Calu3 (cell line): ENCODE data around the gene LRP2. TPM values are rescaled to one million over a fixed set of nuclear protein-coding genes. Genes with fewer than 3 reads are reported as not detected.

Source experiments
- BruUV-seq: library from RNA; stranded (reverse); fragments of 400-500 nt; replicated peaks from 2 replicates; lab custom pipeline; 2021; lab: Mats Ljungman, UMichigan
- CTCF ChIA-PET: fragments of 300-600 bp; sonication (Branson Sonifier 250); formaldehyde crosslinking; loops from one replicate; lab custom pipeline; 2022; ENCODE audit warnings: antibody characterized with exemption; lab: Charles Lee
- DNase-seq: peaks from one replicate; pipeline ENCODE4 v3.0.0; 2022
- H3K27ac Mint-ChIP-seq: one replicate; pipeline ENCODE4 v1.8.0; 2022; ENCODE audit warnings: mixed read lengths; ENCODE audit not compliant: unreplicated experiment
- H3K27me3 Mint-ChIP-seq: one replicate; pipeline ENCODE4 v1.8.0; 2022; ENCODE audit warnings: mixed read lengths; ENCODE audit not compliant: unreplicated experiment
- H3K36me3 Mint-ChIP-seq: one replicate; pipeline ENCODE4 v1.8.0; 2022; ENCODE audit warnings: mild to moderate bottlenecking, moderate library complexity, mixed read lengths; ENCODE audit not compliant: insufficient read depth, unreplicated experiment
- H3K4me1 Mint-ChIP-seq: one replicate; pipeline ENCODE4 v1.8.0; 2022; ENCODE audit warnings: mild to moderate bottlenecking, low read depth, mixed read lengths; ENCODE audit not compliant: unreplicated experiment
- H3K4me3 Mint-ChIP-seq: one replicate; pipeline ENCODE4 v1.8.0; 2022; ENCODE audit warnings: mild to moderate bottlenecking, low read depth, moderate library complexity, mixed read lengths; ENCODE audit not compliant: unreplicated experiment
- H3K9me3 Mint-ChIP-seq: one replicate; pipeline ENCODE4 v1.8.0; 2022; ENCODE audit warnings: low read depth, mixed read lengths; ENCODE audit not compliant: unreplicated experiment
- intact Hi-C: fragments of 100-400 bp; cut with micrococcal nuclease; formaldehyde crosslinking; loops from one replicate; pipeline ENCODE4 v1.10.0; 2022; ENCODE audit not compliant: unreplicated experiment
- total RNA-seq: library from RNA; stranded (reverse); gene quantifications from 2 replicates; pipeline ENCODE4 v1.2.3, GENCODE V29; 2022
- TF ChIP-seq, protein P1 (sequence below): fragments of 200-600 bp; IDR thresholded peaks from one replicate; pipeline ENCODE4 v1.8.0; 2022; ENCODE audit warnings: antibody characterized with exemption; ENCODE audit not compliant: unreplicated experiment

Gene LRP2
- total RNA-seq, 1 experiment from 2014 or later: 0.66 TPM

DNA sequence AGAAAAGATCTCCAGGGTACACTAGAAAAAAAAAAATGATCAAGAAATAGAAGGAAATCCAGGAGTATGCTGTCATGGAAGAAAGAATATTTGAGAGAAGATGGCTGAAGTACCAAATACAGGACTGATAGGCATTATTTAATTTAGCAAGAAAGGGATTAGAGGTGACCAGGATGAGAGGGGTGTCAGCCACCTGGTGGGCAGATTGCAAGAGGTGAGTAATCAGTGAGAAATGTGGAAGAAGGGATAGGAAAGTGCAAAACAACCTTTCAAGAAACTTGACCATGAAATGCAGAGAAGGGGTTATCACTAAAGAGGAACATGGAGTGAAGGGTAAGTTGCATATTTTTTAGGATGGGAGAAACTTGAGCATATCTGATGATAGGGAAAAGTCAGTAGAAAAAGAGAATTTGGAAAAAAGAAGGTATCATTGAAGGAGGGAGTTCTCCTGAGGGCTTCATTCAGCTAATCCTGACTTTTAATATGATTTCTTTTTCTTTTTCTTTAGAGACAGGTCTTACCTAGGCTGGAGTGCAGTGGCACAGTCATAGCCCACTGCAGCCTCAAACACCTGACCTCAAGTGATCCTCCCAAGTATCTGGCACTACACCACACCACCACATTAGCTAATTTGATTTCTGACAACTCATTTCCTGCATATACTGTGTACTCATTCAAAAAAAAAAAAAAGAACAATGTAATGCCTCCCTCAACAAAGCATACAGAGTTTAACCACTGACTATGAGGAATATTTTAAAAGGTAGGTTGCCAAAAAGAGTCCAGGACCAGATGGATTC, 101.3 kb downstream of the LRP2 start:
- CTCF ChIA-PET: no interaction called here
- no peak overlapping the region for H3K4me3 Mint-ChIP-seq
- H3K27ac Mint-ChIP-seq: no peak overlapping the region
- no TSS peak for BruUV-seq
- H3K4me1 Mint-ChIP-seq: peaks cover 17% of the 10 kb centered on the region
- intact Hi-C loops: no loop called here
- H3K9me3 Mint-ChIP-seq: no peaks in the 10 kb centered on the region
- H3K36me3 Mint-ChIP-seq: no peaks in the 10 kb centered on the region
- peaks cover 21% of the 10 kb centered on the region for H3K27me3 Mint-ChIP-seq
- TF ChIP-seq, protein P1, sequence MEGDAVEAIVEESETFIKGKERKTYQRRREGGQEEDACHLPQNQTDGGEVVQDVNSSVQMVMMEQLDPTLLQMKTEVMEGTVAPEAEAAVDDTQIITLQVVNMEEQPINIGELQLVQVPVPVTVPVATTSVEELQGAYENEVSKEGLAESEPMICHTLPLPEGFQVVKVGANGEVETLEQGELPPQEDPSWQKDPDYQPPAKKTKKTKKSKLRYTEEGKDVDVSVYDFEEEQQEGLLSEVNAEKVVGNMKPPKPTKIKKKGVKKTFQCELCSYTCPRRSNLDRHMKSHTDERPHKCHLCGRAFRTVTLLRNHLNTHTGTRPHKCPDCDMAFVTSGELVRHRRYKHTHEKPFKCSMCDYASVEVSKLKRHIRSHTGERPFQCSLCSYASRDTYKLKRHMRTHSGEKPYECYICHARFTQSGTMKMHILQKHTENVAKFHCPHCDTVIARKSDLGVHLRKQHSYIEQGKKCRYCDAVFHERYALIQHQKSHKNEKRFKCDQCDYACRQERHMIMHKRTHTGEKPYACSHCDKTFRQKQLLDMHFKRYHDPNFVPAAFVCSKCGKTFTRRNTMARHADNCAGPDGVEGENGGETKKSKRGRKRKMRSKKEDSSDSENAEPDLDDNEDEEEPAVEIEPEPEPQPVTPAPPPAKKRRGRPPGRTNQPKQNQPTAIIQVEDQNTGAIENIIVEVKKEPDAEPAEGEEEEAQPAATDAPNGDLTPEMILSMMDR: no peak
- no peak for DNase-seq

DNA sequence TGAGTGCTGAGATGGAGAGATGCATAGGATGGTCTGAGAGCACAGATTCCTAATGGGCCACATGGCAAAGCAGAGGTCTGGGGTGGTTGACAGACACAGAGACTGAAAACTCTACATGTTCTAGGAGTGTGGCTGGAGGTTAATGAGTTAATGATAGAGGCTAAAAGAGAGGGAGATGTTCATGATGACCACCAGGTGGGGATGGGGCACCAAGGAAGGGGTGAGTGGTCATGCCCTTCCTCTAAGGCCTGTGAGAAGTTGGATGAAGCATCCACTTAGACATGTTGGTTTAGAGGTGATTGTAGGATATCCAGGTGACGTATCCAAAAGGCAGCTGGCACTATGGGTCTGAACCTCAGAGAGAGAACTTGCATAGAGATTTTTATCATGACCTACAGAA, 102.1 kb downstream of the LRP2 start:
- Mint-ChIP-seq H3K36me3 (no peaks in the 10 kb centered on the region), H3K9me3 (no peaks in the 10 kb centered on the region), H3K4me3 (no peak overlapping the region), H3K4me1 (peaks cover 9% of the 10 kb centered on the region), H3K27ac (no peak overlapping the region), H3K27me3 (peaks cover 21% of the 10 kb centered on the region)
- no TSS peak for BruUV-seq
- no peak for DNase-seq
- intact Hi-C loops: no loop called here
- TF ChIP-seq, protein P1: no peak
- CTCF ChIA-PET: no interaction called here

DNA sequence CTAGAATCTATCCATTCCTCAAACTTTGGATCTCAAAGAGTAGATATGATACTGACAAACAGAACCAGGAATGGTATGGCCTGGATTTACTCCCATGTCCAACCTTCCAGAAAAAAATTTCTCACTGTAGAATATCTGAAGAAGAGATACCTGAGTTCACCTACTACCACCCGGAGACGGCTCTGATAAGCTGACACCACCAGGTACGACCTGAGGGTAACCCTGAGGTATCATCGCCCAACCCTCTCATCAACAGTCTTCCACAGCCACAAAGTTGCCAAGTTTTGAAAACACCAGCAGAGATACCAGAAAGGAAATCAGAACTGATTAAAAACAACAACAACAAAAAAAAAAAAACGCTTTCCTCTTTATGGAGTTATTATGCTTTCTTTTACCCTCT, 102.9 kb downstream of the LRP2 start:
- no peak for DNase-seq
- Mint-ChIP-seq H3K4me3 (no peak overlapping the region), H3K9me3 (no peaks in the 10 kb centered on the region), H3K4me1 (peaks cover 8% of the 10 kb centered on the region), H3K36me3 (no peaks in the 10 kb centered on the region), H3K27me3 (peaks cover 21% of the 10 kb centered on the region), H3K27ac (no peak overlapping the region)
- CTCF ChIA-PET: no interaction called here
- BruUV-seq: no TSS peak
- TF ChIP-seq, protein P1: no peak
- intact Hi-C loops: no loop called here

DNA sequence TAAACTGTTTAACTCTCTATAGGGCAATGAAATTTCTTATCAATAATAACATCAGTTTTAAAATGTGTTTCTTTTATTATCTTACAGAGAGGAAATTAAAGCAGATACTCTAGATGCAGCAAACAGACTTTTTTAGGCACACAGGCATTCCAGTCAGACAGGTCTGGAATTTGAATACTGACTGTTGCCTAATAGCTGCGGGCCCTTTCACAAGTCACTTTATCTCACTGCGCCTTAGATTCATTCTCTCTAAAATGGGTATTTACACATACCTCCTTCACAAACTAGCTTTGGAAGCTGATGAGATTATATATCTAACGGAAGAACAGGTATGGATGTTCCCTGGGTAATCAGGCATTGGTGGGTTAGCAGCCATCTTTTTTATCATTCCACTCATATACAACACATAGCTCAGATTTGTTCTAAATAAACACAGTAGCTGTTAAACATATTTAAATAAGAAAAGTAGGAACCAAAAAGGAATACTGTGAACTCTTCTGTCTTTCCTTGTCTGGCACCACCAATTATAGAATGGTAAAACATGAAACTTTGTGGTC, 104.2 kb downstream of the LRP2 start:
- TF ChIP-seq, protein P1: no peak
- Mint-ChIP-seq H3K9me3 (no peaks in the 10 kb centered on the region), H3K4me3 (no peak overlapping the region), H3K27ac (no peak overlapping the region), H3K36me3 (no peaks in the 10 kb centered on the region), H3K27me3 (peaks cover 21% of the 10 kb centered on the region), H3K4me1 (peaks cover 8% of the 10 kb centered on the region)
- CTCF ChIA-PET: interaction anchor here (1.0 kb wide), 1 partner anchor 36 kb away, joined by 3 read pairs; no protein-coding TSS in a partner anchor
- DNase-seq: no peak
- intact Hi-C loops: no loop called here
- BruUV-seq: no TSS peak
